Progenitor cell of endocrine pancreas (in vitro differentiated cells): ENCODE measurements around the gene GIPC3. TPM values are rescaled to one million over a fixed set of nuclear protein-coding genes. Genes with fewer than 3 reads are reported as not detected.

ENCODE experiments used
- DNase-seq: peaks from one replicate; pipeline ENCODE4 v3.0.0; 2021; ENCODE audit warnings: low spot score; ENCODE audit not compliant: unreplicated experiment
- H3K27ac Mint-ChIP-seq: 2 replicates; pipeline ENCODE4 v1.8.0; 2021; ENCODE audit warnings: mild to moderate bottlenecking, moderate library complexity, mixed read lengths
- H3K27me3 Mint-ChIP-seq: 2 replicates; pipeline ENCODE4 v1.8.0; 2021; ENCODE audit warnings: mixed read lengths
- H3K36me3 Mint-ChIP-seq: 2 replicates; pipeline ENCODE4 v1.8.0; 2022; ENCODE audit warnings: mixed read lengths; ENCODE audit not compliant: insufficient read depth
- H3K4me1 Mint-ChIP-seq: 2 replicates; pipeline ENCODE4 v1.8.0; 2021; ENCODE audit warnings: low read depth, mixed read lengths
- H3K4me3 Mint-ChIP-seq: 2 replicates; pipeline ENCODE4 v1.8.0; 2021; ENCODE audit warnings: low read depth, mild to moderate bottlenecking, moderate library complexity, mixed read lengths
- H3K9me3 Mint-ChIP-seq: 2 replicates; pipeline ENCODE4 v1.8.0; 2021; ENCODE audit warnings: low read depth, mixed read lengths
- CTCF ChIP-seq: fragments of 200-600 bp; sonication (generic); IDR thresholded peaks from one replicate; pipeline ENCODE4 v1.5.0; 2021; ENCODE audit warnings: antibody characterized with exemption, mild to moderate bottlenecking; ENCODE audit not compliant: unreplicated experiment
- total RNA-seq: library from RNA; stranded (reverse); gene quantifications from 2 replicates; pipeline ENCODE4 v1.2.1, GENCODE V29; 2021

The GIPC3 gene
- total RNA-seq, 1 donor from 2014 or later = not detected

DNA sequence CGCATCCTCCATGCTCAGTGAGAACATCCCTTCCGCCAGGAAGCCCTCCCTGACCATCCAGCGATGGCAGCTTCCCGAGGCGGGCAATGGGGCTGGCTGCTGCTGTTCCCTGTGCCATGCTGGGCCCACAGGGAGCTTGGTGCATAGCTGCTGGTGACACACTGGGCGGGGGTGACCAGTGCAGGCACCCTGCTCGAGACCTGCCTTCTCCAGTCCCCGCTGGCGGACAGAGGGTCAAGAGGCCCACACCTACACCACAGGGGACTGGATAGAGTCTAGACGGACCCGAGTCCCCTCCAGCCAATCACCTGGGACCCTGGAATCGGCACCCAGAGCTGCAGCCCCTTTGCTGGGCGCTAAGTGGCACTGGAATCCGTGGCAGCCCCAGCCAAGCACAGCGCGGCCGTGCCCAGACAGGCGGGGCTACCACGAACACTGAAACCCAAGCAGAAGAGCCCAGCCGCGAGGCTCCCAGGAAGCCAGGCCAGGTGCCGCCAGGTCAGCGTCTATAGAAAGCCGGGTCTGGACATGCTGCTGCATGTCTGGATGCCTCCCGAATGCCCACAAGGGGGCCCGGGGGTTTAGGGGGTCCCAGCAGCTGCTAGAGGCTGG lies 30.4 kb downstream of the GIPC3 start:
- no peak for TF ChIP-seq CTCF
- Mint-ChIP-seq H3K4me3 (no peak overlapping the region), H3K4me1 (no peaks in the 10 kb centered on the region), H3K9me3 (no peaks in the 10 kb centered on the region), H3K27me3 (no peaks in the 10 kb centered on the region), H3K27ac (no peak overlapping the region), H3K36me3 (peaks cover 3% of the 10 kb centered on the region)
- no peak for DNase-seq

DNA sequence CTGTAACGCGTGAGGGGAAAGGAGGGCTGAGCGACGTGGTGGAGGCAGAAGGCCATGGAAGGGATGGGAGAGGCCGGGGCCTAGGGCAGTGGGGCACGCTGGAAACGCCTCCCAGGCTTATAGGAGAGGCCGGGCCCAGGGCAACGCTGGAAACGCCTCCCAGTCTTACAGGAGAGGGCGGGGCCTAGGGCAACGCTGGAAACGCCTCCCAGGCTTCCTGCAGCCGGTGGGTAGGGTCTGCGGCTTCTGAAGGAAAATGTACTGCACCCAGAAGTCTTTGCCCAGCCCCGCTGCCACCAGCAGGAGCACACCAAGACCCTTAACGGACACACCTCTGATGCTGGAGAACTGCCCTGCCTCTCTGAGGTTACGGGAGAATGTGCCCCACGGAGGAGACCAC lies 32.2 kb downstream of the GIPC3 start:
- Mint-ChIP-seq H3K4me1 (no peaks in the 10 kb centered on the region), H3K27ac (no peak overlapping the region), H3K9me3 (no peaks in the 10 kb centered on the region), H3K27me3 (no peaks in the 10 kb centered on the region), H3K36me3 (no peaks in the 10 kb centered on the region), H3K4me3 (no peak overlapping the region)
- no peak for TF ChIP-seq CTCF
- DNase-seq = no peak

GRCh38 chr19:3618144-3618810 lies 33.0 kb downstream of the GIPC3 start:
- peak; percentile 41 for DNase-seq
- H3K27ac Mint-ChIP-seq = no peak overlapping the region
- TF ChIP-seq CTCF = peak; percentile 70
- no peak overlapping the region for H3K4me3 Mint-ChIP-seq
- H3K4me1 Mint-ChIP-seq = no peaks in the 10 kb centered on the region
- no peaks in the 10 kb centered on the region for H3K27me3 Mint-ChIP-seq
- H3K9me3 Mint-ChIP-seq = no peaks in the 10 kb centered on the region
- no peaks in the 10 kb centered on the region for H3K36me3 Mint-ChIP-seq

GRCh38 chr19:3618811-3619630 lies 33.7 kb downstream of the GIPC3 start:
- H3K27ac Mint-ChIP-seq = no peak overlapping the region
- H3K9me3 Mint-ChIP-seq = no peaks in the 10 kb centered on the region
- no peak for DNase-seq
- H3K4me3 Mint-ChIP-seq = no peak overlapping the region
- no peaks in the 10 kb centered on the region for H3K4me1 Mint-ChIP-seq
- TF ChIP-seq CTCF = no peak
- H3K27me3 Mint-ChIP-seq = no peaks in the 10 kb centered on the region
- no peaks in the 10 kb centered on the region for H3K36me3 Mint-ChIP-seq

GRCh38 chr19:3619631-3620012 lies 34.3 kb downstream of the GIPC3 start:
- DNase-seq = no peak
- Mint-ChIP-seq H3K27ac (no peak overlapping the region), H3K27me3 (no peaks in the 10 kb centered on the region), H3K9me3 (no peaks in the 10 kb centered on the region), H3K4me1 (peaks cover 1% of the 10 kb centered on the region), H3K4me3 (no peak overlapping the region), H3K36me3 (no peaks in the 10 kb centered on the region)
- no peak for TF ChIP-seq CTCF
